Measurements from ENCODE around the gene GRID1.

The GRID1 gene

DNA sequence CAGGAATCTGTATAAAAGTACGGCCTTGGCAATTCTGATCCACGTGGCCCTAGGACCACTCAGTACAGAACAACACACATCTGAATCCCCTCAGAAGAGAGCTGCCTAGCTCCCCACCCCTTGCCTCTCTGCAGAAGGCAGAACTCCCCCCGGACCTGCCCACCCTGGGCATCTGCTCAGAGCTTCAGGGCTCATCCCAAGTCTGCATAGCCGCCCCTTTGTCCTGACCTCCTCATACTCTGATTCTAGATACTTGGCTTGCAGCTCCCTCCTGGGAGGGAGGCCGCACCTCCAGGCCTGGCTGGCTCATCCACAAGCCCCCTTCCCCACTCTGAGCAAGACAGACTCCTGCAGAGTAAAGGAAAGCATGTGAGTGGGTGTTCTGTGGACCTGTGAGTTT lies 49.6 kb downstream of the GRID1 start:
- Histone ChIP-seq H3K4me1 (ENCODE audit: control insufficient read depth, insufficient read depth, low read length) (0 out of 2 replicates have a peak, but pooled peaks cover 3% of the 10 kb centered on the region), H3K4me3 (ENCODE audit: low read depth, low read length) (no peak overlapping the region), H3K27ac (ENCODE audit: extremely low read depth, low read depth, low read length) (no peak overlapping the region), H3K9me3 (ENCODE audit: control insufficient read depth, insufficient read depth, low read depth, low read length) (no peaks in the 10 kb centered on the region), H3K36me3 (ENCODE audit: control insufficient read depth in 2 of 2, insufficient read depth in 1 of 2, low read length in 2 of 2) (no peaks in the 10 kb centered on the region)
- ChIA-PET POLR2A (no interaction called here), CTCF (no interaction called here)
- no peak for TF ChIP-seq ZNF426 (tag by site-specific recombination; IDR thresholded peaks at IDR 0.05)
- no peak for TF ChIP-seq ZNF138 (tag by site-specific recombination; IDR thresholded peaks at IDR 0.05; ENCODE audit: borderline replicate concordance)
- TF ChIP-seq, protein P1, sequence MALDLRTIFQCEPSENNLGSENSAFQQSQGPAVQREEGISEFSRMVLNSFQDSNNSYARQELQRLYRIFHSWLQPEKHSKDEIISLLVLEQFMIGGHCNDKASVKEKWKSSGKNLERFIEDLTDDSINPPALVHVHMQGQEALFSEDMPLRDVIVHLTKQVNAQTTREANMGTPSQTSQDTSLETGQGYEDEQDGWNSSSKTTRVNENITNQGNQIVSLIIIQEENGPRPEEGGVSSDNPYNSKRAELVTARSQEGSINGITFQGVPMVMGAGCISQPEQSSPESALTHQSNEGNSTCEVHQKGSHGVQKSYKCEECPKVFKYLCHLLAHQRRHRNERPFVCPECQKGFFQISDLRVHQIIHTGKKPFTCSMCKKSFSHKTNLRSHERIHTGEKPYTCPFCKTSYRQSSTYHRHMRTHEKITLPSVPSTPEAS (tag by site-specific recombination; IDR thresholded peaks at IDR 0.05) = no peak
- no peak for TF ChIP-seq KLF8 (tag by site-specific recombination; IDR thresholded peaks at IDR 0.05)
- no peak for TF ChIP-seq CTCF (tag by site-specific recombination; IDR thresholded peaks at IDR 0.05)
- TF ChIP-seq ZNF843 (tag by site-specific recombination; IDR thresholded peaks at IDR 0.05) = no peak
- no peak for TF ChIP-seq ZNF792 (tag by site-specific recombination; IDR thresholded peaks at IDR 0.05)
- no peak for TF ChIP-seq ZNF157 (tag by site-specific recombination; IDR thresholded peaks at IDR 0.05)
- TF ChIP-seq ZNF707 (tag by site-specific recombination; IDR thresholded peaks at IDR 0.05) = no peak
- TF ChIP-seq ZNF341 (tag by site-specific recombination; IDR thresholded peaks at IDR 0.05; ENCODE audit: low read depth) = no peak
- no peak for TF ChIP-seq ZNF600 (tag by site-specific recombination; IDR thresholded peaks at IDR 0.05)
- no peak for TF ChIP-seq ZNF248 (tag by site-specific recombination; IDR thresholded peaks at IDR 0.05)
- no peak for TF ChIP-seq ZFHX2 (tag by site-specific recombination; conservative IDR thresholded peaks at IDR 0.05)
- TF ChIP-seq SP7 (tag by site-specific recombination; IDR thresholded peaks at IDR 0.05) = no peak
- TF ChIP-seq ZNF2 (tag by site-specific recombination; IDR thresholded peaks at IDR 0.05) = no peak
- TF ChIP-seq ZNF18 (tag by site-specific recombination; IDR thresholded peaks at IDR 0.05) = no peak
- no peak for TF ChIP-seq ZNF624 (tag by site-specific recombination; IDR thresholded peaks at IDR 0.05)
- no peak for TF ChIP-seq ZNF610 (tag by site-specific recombination; IDR thresholded peaks at IDR 0.05; ENCODE audit: borderline replicate concordance)
- TF ChIP-seq ZNF791 (tag by site-specific recombination; IDR thresholded peaks at IDR 0.05) = no peak
- TF ChIP-seq, protein P2, sequence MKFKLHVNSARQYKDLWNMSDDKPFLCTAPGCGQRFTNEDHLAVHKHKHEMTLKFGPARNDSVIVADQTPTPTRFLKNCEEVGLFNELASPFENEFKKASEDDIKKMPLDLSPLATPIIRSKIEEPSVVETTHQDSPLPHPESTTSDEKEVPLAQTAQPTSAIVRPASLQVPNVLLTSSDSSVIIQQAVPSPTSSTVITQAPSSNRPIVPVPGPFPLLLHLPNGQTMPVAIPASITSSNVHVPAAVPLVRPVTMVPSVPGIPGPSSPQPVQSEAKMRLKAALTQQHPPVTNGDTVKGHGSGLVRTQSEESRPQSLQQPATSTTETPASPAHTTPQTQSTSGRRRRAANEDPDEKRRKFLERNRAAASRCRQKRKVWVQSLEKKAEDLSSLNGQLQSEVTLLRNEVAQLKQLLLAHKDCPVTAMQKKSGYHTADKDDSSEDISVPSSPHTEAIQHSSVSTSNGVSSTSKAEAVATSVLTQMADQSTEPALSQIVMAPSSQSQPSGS (tag by site-specific recombination; IDR thresholded peaks at IDR 0.05; ENCODE audit: low read depth) = no peak

- Histone ChIP-seq H3K36me3 (ENCODE audit: control insufficient read depth in 2 of 2, insufficient read depth in 1 of 2, low read length in 2 of 2) (no peaks in the 10 kb centered on the region), H3K27ac (ENCODE audit: extremely low read depth, low read depth, low read length) (no peak overlapping the region), H3K4me1 (ENCODE audit: control insufficient read depth, insufficient read depth, low read length) (0 out of 2 replicates have a peak, but pooled peaks cover 3% of the 10 kb centered on the region), H3K4me3 (ENCODE audit: low read depth, low read length) (no peak overlapping the region), H3K9me3 (ENCODE audit: control insufficient read depth, insufficient read depth, low read depth, low read length) (no peaks in the 10 kb centered on the region)
- CTCF ChIA-PET = no interaction called here
- POLR2A ChIA-PET = interaction anchor here (0.6 kb wide), 1 partner anchor 845 kb away, joined by 3 read pairs; no protein-coding TSS in a partner anchor
- TF ChIP-seq ZNF416 (tag by site-specific recombination; IDR thresholded peaks at IDR 0.05) = no peak
- TF ChIP-seq ZNF266 (tag by site-specific recombination; IDR thresholded peaks at IDR 0.05; ENCODE audit: low read depth) = no peak
- no peak for TF ChIP-seq SCRT2 (tag by site-specific recombination; IDR thresholded peaks at IDR 0.05)
- TF ChIP-seq ZNF658 (tag by site-specific recombination; IDR thresholded peaks at IDR 0.05) = no peak
- no peak for TF ChIP-seq ZNF776 (tag by site-specific recombination; IDR thresholded peaks at IDR 0.05; ENCODE audit: borderline replicate concordance)
- no peak for TF ChIP-seq ZNF423 (tag by site-specific recombination; IDR thresholded peaks at IDR 0.05)
- TF ChIP-seq, protein P3, sequence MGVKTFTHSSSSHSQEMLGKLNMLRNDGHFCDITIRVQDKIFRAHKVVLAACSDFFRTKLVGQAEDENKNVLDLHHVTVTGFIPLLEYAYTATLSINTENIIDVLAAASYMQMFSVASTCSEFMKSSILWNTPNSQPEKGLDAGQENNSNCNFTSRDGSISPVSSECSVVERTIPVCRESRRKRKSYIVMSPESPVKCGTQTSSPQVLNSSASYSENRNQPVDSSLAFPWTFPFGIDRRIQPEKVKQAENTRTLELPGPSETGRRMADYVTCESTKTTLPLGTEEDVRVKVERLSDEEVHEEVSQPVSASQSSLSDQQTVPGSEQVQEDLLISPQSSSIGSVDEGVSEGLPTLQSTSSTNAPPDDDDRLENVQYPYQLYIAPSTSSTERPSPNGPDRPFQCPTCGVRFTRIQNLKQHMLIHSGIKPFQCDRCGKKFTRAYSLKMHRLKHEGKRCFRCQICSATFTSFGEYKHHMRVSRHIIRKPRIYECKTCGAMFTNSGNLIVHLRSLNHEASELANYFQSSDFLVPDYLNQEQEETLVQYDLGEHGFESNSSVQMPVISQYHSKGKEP (tag by site-specific recombination; IDR thresholded peaks at IDR 0.05) = no peak
- no peak for TF ChIP-seq ZNF670 (tag by site-specific recombination; IDR thresholded peaks at IDR 0.05; ENCODE audit: low read depth)
- TF ChIP-seq ZNF2 (tag by site-specific recombination; IDR thresholded peaks at IDR 0.05) = no peak
- no peak for TF ChIP-seq REPIN1 (tag by site-specific recombination; IDR thresholded peaks at IDR 0.05; ENCODE audit: low read depth)
- no peak for TF ChIP-seq GFI1B (tag by site-specific recombination; IDR thresholded peaks at IDR 0.05)
These were observed 50.2 kb downstream of the GRID1 start for GRCh38 chr10:86316274-86316835.
